Measurements from ENCODE around the gene KCNH3.

DNA sequence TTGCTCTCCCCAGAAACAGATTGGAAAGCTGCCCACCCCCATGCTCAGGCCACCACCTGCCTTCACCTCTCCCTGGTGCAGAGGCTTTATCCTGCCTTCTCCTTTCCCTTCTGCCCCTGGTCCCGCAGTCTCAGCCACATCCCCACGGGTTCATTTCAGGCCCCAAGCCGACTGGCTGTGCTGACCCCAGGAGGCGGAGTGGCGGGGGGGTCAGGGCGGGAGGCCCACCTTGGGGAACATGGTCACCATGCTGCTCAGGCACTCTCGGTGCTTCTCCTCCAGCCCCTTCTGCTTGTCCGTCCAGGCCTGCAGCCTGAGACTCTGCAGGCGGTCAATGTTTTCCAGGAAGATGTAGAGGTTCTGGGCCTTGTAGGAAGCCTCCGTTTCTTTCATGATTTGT lies 59.7 kb downstream of the KCNH3 start:
- no peak for TF ChIP-seq HDAC2 (IDR thresholded peaks at IDR 0.05; ENCODE audit: borderline replicate concordance in 1 of 2, low read depth in 2 of 2, low read length in 2 of 2)
- TF ChIP-seq, protein P1, sequence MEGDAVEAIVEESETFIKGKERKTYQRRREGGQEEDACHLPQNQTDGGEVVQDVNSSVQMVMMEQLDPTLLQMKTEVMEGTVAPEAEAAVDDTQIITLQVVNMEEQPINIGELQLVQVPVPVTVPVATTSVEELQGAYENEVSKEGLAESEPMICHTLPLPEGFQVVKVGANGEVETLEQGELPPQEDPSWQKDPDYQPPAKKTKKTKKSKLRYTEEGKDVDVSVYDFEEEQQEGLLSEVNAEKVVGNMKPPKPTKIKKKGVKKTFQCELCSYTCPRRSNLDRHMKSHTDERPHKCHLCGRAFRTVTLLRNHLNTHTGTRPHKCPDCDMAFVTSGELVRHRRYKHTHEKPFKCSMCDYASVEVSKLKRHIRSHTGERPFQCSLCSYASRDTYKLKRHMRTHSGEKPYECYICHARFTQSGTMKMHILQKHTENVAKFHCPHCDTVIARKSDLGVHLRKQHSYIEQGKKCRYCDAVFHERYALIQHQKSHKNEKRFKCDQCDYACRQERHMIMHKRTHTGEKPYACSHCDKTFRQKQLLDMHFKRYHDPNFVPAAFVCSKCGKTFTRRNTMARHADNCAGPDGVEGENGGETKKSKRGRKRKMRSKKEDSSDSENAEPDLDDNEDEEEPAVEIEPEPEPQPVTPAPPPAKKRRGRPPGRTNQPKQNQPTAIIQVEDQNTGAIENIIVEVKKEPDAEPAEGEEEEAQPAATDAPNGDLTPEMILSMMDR (IDR thresholded peaks at IDR 0.05; ENCODE audit: control extremely low read depth in 1 of 3, insufficient read depth in 1 of 3, low read depth in 1 of 3, low read length in 3 of 3): no peak
- TF ChIP-seq CHD2 (IDR thresholded peaks at IDR 0.05; ENCODE audit: low read length): no peak
- no peak for TF ChIP-seq RFX5 (IDR thresholded peaks at IDR 0.05; ENCODE audit: borderline replicate concordance, low read depth, low read length)
- TF ChIP-seq, protein P2, sequence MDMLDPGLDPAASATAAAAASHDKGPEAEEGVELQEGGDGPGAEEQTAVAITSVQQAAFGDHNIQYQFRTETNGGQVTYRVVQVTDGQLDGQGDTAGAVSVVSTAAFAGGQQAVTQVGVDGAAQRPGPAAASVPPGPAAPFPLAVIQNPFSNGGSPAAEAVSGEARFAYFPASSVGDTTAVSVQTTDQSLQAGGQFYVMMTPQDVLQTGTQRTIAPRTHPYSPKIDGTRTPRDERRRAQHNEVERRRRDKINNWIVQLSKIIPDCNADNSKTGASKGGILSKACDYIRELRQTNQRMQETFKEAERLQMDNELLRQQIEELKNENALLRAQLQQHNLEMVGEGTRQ (IDR thresholded peaks at IDR 0.05; ENCODE audit: low read length): no peak
- TF ChIP-seq SP1 (IDR thresholded peaks at IDR 0.05; ENCODE audit: low read depth, low read length): no peak
- TF ChIP-seq, protein P3, sequence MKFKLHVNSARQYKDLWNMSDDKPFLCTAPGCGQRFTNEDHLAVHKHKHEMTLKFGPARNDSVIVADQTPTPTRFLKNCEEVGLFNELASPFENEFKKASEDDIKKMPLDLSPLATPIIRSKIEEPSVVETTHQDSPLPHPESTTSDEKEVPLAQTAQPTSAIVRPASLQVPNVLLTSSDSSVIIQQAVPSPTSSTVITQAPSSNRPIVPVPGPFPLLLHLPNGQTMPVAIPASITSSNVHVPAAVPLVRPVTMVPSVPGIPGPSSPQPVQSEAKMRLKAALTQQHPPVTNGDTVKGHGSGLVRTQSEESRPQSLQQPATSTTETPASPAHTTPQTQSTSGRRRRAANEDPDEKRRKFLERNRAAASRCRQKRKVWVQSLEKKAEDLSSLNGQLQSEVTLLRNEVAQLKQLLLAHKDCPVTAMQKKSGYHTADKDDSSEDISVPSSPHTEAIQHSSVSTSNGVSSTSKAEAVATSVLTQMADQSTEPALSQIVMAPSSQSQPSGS (IDR thresholded peaks at IDR 0.05; ENCODE audit: low read length): no peak
- TF ChIP-seq, protein P4, sequence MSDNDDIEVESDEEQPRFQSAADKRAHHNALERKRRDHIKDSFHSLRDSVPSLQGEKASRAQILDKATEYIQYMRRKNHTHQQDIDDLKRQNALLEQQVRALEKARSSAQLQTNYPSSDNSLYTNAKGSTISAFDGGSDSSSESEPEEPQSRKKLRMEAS (IDR thresholded peaks at IDR 0.05): no peak
- TF ChIP-seq SIN3A (conservative IDR thresholded peaks at IDR 0.05 in 1 of 2, IDR thresholded peaks at IDR 0.05 in 1 of 2; ENCODE audit: low read depth in 1 of 2, low read length in 2 of 2): no peak
- TF ChIP-seq TAF1 (IDR thresholded peaks at IDR 0.05; ENCODE audit: low read depth, low read length): no peak
- TF ChIP-seq EZH2 (IDR thresholded peaks at IDR 0.05; ENCODE audit: low read depth, low read length, severe bottlenecking): no peak
- no peak for TF ChIP-seq EP300 (IDR thresholded peaks at IDR 0.05; ENCODE audit: borderline replicate concordance in 1 of 2, low read depth in 2 of 2, low read length in 2 of 2)
- TF ChIP-seq POLR2A (IDR thresholded peaks at IDR 0.05; ENCODE audit: control extremely low read depth in 1 of 2, low read depth in 2 of 2, low read length in 2 of 2): no peak
- no peak for TF ChIP-seq TCF12 (IDR thresholded peaks at IDR 0.05; ENCODE audit: low read depth, low read length)

All from H1 (cell line).